Measurements from ENCODE around the gene POLR2L. TPM values are rescaled to one million over a fixed set of nuclear protein-coding genes. Genes with fewer than 3 reads are reported as not detected.

Gene POLR2L
- total RNA-seq, 1 experiment from 2014 or later, result 107 TPM

DNA sequence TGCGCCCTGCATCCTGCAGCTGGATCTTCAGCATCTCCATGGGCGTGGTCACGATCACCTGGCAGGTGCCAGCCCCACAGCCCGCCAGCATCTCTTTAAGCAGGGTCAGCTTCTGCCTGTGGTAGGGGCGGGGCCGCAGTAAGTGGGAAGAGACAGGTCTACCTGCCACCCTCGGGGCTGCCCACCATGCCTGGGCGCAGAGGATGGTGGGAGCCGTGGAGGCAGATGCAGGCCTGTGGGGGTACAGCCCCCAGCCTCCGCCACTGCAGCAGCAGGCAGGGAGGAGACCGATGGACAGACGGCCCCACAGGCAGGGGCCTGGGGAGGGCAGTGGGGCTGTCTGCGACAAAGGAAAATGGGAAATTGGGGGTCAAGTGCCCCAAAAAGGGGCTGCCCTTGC, 49.5 kb downstream of the POLR2L start:
- Mint-ChIP-seq H3K36me3 (ENCODE audit: insufficient read depth, unreplicated experiment) (peaks cover 68% of the 10 kb centered on the region), H3K4me1 (ENCODE audit: low read depth, unreplicated experiment) (no peaks in the 10 kb centered on the region), H3K9me3 (ENCODE audit: low read depth, unreplicated experiment) (no peaks in the 10 kb centered on the region), H3K27me3 (ENCODE audit: unreplicated experiment) (no peaks in the 10 kb centered on the region), H3K4me3 (ENCODE audit: low read depth, unreplicated experiment) (no peak overlapping the region), H3K27ac (ENCODE audit: unreplicated experiment) (no peak overlapping the region)
- TF ChIP-seq, protein P1, sequence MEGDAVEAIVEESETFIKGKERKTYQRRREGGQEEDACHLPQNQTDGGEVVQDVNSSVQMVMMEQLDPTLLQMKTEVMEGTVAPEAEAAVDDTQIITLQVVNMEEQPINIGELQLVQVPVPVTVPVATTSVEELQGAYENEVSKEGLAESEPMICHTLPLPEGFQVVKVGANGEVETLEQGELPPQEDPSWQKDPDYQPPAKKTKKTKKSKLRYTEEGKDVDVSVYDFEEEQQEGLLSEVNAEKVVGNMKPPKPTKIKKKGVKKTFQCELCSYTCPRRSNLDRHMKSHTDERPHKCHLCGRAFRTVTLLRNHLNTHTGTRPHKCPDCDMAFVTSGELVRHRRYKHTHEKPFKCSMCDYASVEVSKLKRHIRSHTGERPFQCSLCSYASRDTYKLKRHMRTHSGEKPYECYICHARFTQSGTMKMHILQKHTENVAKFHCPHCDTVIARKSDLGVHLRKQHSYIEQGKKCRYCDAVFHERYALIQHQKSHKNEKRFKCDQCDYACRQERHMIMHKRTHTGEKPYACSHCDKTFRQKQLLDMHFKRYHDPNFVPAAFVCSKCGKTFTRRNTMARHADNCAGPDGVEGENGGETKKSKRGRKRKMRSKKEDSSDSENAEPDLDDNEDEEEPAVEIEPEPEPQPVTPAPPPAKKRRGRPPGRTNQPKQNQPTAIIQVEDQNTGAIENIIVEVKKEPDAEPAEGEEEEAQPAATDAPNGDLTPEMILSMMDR (IDR thresholded peaks at IDR 0.05; ENCODE audit: unreplicated experiment), result no peak
- CTCF ChIA-PET, result no interaction called here
- no peak for DNase-seq
- intact Hi-C loops (cut with micrococcal nuclease; ENCODE audit: unreplicated experiment), result no loop called here
- no TSS peak for BruUV-seq (replicated peaks)

DNA sequence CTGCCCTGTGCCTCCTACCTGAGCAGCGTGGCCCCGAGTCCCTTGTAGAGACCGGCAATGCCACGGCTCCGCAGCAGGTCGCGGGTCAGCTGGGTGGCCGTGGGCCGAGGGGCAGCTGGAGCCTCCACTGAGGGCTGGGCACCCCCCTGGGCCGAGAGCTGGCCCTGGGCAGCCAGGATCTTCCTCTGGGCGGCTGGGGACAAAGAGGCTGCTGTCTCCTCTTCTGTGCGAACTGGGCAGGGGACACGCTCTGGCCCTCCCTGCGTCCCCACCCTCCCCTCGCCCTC, 49.9 kb downstream of the POLR2L start:
- no TSS peak for BruUV-seq (replicated peaks)
- intact Hi-C loops (cut with micrococcal nuclease; ENCODE audit: unreplicated experiment), result no loop called here
- DNase-seq, result no peak
- TF ChIP-seq, protein P1 (IDR thresholded peaks at IDR 0.05; ENCODE audit: unreplicated experiment), result no peak
- Mint-ChIP-seq H3K36me3 (ENCODE audit: insufficient read depth, unreplicated experiment) (peaks cover 64% of the 10 kb centered on the region), H3K4me1 (ENCODE audit: low read depth, unreplicated experiment) (no peaks in the 10 kb centered on the region), H3K27ac (ENCODE audit: unreplicated experiment) (no peak overlapping the region), H3K9me3 (ENCODE audit: low read depth, unreplicated experiment) (no peaks in the 10 kb centered on the region), H3K27me3 (ENCODE audit: unreplicated experiment) (no peaks in the 10 kb centered on the region), H3K4me3 (ENCODE audit: low read depth, unreplicated experiment) (no peak overlapping the region)
- CTCF ChIA-PET, result no interaction called here

DNA sequence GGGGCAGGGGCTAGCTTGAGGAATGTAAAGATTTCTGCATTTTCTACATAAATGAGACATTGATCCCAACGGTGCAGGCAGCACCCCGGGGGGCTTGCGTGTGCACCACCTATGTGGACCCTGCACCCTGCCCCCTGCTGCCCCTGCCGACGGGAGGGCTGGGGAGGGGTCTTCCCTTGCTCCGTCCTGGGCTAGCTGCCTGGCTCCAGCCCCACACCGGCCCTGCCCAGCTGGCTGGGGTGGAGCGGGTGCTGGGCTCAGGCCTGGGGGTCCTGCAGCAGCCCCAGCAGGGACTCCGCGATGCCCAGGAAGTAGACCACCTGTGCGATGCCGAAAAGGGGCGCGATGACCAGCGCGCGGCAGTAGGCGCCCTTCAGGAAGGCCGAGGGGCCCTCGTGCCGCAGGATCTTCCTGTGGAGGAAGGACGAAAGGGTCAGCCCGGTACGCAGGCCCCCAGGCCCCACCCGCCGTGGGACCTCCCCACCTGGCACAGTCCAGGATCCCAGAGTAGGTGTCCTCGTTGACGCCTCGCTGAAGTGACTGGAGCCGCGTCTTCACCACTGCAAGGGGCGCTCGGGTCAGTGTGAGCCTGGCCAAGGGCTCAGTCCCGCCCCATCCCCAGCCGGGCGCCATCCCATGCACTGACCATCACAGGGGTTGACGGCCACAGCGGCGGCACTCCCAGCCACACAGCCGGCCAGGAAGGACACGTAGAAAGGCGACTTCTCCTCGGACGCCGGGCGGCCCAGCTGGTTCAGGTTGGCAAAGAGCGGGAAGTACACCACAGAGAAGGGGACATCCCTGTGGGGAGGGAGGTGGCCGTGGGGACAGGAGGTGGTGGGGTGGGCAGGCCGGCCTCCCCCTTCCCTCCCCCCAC, 50.4 kb downstream of the POLR2L start:
- H3K27ac Mint-ChIP-seq (ENCODE audit: unreplicated experiment), result no peak overlapping the region
- H3K9me3 Mint-ChIP-seq (ENCODE audit: low read depth, unreplicated experiment), result no peaks in the 10 kb centered on the region
- no peak for DNase-seq
- no peak overlapping the region for H3K4me3 Mint-ChIP-seq (ENCODE audit: low read depth, unreplicated experiment)
- intact Hi-C loops (cut with micrococcal nuclease; ENCODE audit: unreplicated experiment), result no loop called here
- BruUV-seq (replicated peaks), result no TSS peak
- H3K27me3 Mint-ChIP-seq (ENCODE audit: unreplicated experiment), result no peaks in the 10 kb centered on the region
- H3K4me1 Mint-ChIP-seq (ENCODE audit: low read depth, unreplicated experiment), result no peaks in the 10 kb centered on the region
- TF ChIP-seq, protein P1 (IDR thresholded peaks at IDR 0.05; ENCODE audit: unreplicated experiment), result no peak
- H3K36me3 Mint-ChIP-seq (ENCODE audit: insufficient read depth, unreplicated experiment), result peaks cover 61% of the 10 kb centered on the region
- CTCF ChIA-PET, result no interaction called here

DNA sequence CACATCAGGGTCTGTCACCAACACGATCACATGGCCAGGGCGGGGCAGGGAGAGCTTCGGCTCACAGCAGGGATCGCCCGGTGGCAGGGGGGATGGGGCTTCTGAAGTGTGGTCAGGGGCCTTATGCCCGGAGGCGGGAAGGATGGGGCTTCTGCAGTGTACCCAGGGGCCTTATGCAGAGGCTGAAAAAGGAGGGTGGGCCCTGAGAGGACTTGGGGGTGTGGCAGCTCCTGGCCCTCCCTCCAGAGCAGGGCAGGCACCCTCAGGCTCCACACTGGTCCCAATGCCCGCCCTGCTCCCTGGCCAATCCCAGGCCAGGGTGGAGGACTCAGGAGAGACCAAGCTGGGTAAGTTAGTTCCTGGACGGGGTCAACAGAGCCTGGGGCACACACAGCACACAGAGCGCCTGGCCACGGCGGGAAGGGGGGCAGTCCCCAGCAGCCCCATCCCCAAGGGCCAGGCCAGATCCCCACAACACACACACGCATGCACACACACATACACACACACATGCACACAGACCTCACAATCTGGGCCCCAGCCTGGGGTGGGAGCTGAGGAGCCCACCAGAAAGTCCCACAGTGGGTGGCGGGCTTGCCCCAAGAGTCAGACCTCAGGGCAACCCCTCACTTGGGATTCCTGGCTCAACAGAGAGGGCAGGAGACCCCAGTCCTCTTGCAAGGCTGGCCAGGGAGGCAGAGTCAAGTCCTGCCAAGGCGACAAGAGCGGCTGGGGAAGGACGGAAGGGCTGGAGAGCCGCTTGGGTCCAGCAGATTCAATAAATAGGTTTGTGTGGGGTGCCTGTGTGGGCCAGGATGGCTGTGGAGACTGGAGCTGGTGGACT, 51.4 kb downstream of the POLR2L start:
- H3K27me3 Mint-ChIP-seq (ENCODE audit: unreplicated experiment), result no peaks in the 10 kb centered on the region
- H3K4me3 Mint-ChIP-seq (ENCODE audit: low read depth, unreplicated experiment), result no peak overlapping the region
- TF ChIP-seq, protein P1 (IDR thresholded peaks at IDR 0.05; ENCODE audit: unreplicated experiment), result no peak
- H3K4me1 Mint-ChIP-seq (ENCODE audit: low read depth, unreplicated experiment), result no peaks in the 10 kb centered on the region
- H3K27ac Mint-ChIP-seq (ENCODE audit: unreplicated experiment), result peak overlapping the region; percentile 54
- peaks cover 57% of the 10 kb centered on the region for H3K36me3 Mint-ChIP-seq (ENCODE audit: insufficient read depth, unreplicated experiment)
- DNase-seq, result no peak
- CTCF ChIA-PET, result interaction anchor here (1.0 to 1.4 kb wide), 2 partner anchors 14 to 15 kb away, joined by 3 to 5 read pairs; no protein-coding TSS in a partner anchor
- intact Hi-C loops (cut with micrococcal nuclease; ENCODE audit: unreplicated experiment), result no loop called here
- BruUV-seq (replicated peaks), result TSS peak; percentile 36
- H3K9me3 Mint-ChIP-seq (ENCODE audit: low read depth, unreplicated experiment), result no peaks in the 10 kb centered on the region
